ENCODE measurements around the gene ATM.

- TF ChIP-seq HDAC6 (IDR thresholded peaks at IDR 0.05; ENCODE audit: unreplicated experiment) (no peak), POLR2A (IDR thresholded peaks at IDR 0.05; ENCODE audit: low read depth, low read length) (no peak), ATF2 (IDR thresholded peaks at IDR 0.05; ENCODE audit: low read length) (no peak)
Observed at GRCh38 chr11:108345767-108346166, 122.9 kb downstream of the ATM start.

All from GM12878 (cell line).